H54 (cell line): ENCODE data around the gene EIF1AX.
"Not testable (repeated sequence)": the region's sequence is repeated elsewhere in the genome, so short reads cannot be mapped to it uniquely, and the experiment has no call there.

ENCODE experiments used
- DNase-seq: peaks from one replicate; pipeline ENCODE4 v3.0.0; 2011; ENCODE audit warnings: low spot score, mixed read lengths; ENCODE audit not compliant: insufficient read length
- FAIRE-seq: peaks from 3 replicates; lab custom pipeline; 2011; peaks lifted over from hg19 to GRCh38; lab: Jason Lieb, UNC
- POLR2A ChIP-seq: IDR thresholded peaks from 2 replicates; pipeline ENCODE4 v1.6.1; 2011; ENCODE audit warnings: low read depth, mild to moderate bottlenecking, low read length

The EIF1AX gene, protein sequence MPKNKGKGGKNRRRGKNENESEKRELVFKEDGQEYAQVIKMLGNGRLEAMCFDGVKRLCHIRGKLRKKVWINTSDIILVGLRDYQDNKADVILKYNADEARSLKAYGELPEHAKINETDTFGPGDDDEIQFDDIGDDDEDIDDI

DNA sequence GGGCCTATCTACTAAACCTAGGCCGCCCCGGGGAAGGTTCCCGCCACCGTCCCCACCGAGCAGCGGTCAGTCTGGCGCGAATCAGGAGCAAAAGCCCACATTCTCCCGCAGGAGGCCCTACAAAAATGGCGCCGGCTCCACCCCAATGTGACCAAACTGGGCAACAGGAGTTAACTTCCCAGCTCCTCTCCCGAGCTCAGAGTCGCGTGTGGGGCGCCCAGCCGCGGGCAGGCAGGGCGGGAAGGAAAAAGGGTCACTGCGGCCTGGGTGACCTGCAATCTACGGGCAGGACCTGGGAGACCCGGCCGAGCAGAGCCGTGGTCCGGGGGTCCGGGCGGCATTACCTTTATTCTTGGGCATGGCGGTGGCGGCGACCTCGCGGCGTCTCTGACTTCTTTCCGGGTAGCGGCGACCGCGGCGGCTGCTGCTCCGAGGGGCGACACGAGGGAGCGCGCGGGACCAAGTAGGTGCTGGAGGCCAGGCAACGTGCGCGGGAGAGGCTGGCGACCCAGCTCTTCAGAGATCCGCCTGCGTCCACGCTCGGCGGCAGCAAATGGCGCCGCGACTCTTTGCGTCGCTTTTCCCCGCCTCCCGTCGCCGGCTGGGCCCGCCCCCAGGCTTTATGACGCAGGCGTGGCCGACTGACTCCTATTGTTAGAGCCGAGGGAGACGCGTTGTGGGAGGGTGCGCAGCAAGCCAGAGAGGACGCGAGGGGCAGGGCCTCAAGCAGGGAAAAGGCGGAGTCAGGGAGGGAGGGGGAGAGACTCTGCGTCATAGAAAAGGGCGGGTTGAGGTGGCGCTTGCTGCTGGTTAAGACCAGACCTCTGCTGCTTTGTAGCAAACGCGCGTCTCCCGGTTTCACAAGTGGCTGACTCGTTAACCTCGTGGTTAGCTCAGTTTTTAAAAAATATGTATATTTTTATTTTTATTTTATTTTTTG lies at the start of gene EIF1AX:
Gene EIF1AX, minus strand, starts transcription at position 558 of the 940 bp plus-strand sequence. Its CDS starts 198 bp downstream, at position 360.
- DNase-seq = peak; percentile 41
- peak; percentile 65 for TF ChIP-seq POLR2A
- FAIRE-seq = no peak

DNA sequence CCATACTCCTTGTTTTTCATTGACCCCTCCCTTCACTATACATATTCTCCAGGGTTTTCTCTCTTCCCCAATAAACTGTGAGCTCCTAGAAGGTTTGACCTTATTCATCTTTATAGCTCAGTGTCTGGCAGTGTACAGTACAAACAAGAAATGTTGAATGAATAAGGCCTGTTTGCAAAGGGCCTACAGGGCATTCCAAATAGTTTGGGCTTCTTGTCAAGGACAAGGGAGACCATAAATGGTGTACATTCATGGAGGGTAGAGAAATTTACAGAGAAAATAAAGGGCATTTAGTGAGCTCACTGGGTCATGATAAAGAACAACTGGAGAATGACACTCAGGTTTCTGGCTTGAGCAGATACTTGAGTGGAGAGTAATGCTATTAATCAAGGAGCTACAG lies 47.5 kb upstream of the EIF1AX start:
- no peak for TF ChIP-seq POLR2A
- no peak for DNase-seq
- FAIRE-seq = no peak

DNA sequence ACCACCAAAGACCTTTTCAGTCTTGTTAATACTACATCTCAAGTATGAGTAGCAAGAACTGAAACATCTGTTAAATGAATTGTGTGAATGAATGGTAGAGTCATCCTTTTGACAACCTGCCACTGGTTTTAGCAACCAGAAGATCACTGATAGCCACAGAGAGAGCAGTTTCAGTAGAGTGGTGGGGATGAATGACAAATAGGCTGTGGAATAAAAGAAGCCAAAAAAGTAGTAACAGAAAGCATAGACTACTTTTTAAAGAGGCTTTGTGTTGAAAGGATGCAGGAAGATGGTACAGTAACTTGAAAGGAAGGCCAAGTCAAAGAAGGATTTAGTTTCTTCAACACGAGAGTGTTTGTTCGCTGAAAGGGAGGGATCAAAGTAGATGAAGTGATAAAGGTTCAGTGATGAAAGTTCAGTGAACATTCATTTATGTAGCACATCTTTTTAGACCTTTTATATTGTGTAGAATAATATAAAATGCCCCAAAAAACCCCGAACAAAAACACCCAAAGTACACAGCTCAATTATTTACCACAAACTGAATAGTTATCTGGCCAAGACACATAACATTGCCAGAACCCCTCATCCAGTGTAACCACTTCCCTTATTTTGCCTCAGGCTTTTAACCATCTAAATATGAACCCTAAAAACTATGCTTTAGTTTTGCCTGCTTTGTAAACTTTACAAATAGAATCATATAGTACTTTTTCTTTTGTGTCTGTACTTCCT lies 40.1 kb upstream of the EIF1AX start:
- DNase-seq = no peak
- no peak for TF ChIP-seq POLR2A
- no peak for FAIRE-seq

DNA sequence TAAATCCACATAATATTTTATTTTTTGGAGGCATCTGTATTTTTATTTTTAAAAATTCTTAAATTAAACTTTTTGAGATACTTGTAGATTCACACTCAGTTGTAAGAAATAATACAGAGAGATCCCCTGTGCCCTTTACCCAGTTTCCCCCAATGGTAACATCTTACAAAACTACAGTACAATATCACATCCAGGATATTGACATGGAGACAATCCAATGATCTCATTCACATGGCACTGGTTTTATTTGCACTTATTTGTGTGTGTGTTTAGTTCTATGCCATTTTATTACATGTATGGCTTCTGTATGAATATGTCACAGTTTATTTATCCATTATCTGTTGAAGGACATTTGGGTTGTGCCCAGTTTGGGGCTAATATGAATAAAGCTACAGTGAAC lies 35.5 kb upstream of the EIF1AX start:
- DNase-seq = no peak
- FAIRE-seq = no peak
- TF ChIP-seq POLR2A = no peak

DNA sequence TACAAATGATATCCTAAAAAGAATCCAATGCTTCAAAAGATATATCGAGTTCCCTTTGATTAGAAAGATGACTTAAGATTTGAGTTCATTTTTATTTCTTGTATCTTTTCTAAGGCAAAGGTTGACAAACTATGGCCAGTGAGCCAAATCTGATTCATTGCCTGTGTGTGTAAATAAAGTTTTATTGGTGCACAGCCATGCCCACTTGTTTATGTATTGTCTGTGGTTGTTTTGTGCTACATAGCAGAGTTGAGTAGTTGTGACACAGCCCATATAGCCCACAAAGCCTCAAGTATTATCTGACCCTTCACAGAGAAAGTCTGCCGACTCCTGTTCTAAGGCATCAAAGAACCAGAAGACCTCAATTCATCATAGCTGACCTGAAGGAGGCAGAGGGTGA lies 32.2 kb upstream of the EIF1AX start:
- DNase-seq = no peak
- TF ChIP-seq POLR2A = no peak
- FAIRE-seq = no peak

DNA sequence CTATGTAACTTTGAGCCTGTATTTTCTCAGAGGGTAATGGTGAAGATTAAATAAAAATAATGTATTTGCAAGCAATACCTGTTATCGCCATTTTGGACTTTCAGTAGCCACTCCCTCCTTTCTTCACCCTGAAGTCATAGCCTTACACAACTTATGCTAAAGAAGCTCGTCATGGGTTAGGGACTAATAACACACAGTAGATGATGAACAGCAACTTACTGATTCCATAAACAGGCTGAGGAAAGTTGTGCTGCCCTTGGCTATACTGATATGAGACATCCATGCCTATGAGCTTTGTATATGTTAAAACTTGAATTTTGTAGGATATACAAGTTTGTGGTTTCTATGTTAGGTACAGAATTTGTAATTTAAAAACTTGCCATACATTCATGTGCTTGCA lies 31.7 kb upstream of the EIF1AX start:
- DNase-seq (no peak), FAIRE-seq (no peak)
- TF ChIP-seq POLR2A = no peak

DNA sequence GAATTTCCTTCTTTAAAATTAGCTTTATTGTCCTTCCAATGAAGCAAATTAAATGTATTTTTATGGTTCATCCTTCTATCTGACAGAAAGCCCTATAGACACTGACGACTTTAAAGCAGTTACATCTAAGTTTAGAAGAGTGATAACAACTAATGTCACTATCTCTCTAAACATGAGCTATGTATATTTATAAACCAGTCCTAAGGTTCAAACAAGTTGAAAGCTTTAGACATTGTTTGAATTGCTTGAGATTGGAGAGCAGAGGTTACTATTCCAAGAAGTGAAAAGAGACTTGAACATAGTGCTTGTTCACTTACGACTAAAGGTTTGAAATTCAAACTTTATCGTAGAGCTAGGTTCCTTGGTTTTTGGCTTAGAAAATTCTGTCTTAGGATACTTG lies 30.2 kb upstream of the EIF1AX start:
- FAIRE-seq = no peak
- no peak for TF ChIP-seq POLR2A
- DNase-seq = no peak

DNA sequence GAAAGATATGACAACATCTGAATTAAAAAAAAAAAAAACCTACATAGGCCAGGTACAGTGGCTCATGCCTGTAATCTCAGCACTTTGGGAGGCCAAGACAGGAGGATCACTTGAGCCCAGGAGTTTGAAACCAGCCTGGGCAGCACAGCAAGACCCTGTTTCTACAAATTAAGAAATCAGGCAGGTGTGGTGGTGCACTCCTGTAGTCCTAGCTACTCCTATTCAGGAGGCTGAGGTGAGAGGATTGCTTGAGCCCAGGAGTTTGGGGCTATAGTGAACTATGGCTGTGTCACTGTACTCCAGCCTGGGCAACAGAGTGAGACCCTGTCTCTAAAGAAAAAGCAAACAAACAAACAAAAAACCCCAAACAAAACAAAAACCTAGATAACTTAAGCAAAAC lies 20.9 kb upstream of the EIF1AX start:
- not testable (repeated sequence) for FAIRE-seq

DNA sequence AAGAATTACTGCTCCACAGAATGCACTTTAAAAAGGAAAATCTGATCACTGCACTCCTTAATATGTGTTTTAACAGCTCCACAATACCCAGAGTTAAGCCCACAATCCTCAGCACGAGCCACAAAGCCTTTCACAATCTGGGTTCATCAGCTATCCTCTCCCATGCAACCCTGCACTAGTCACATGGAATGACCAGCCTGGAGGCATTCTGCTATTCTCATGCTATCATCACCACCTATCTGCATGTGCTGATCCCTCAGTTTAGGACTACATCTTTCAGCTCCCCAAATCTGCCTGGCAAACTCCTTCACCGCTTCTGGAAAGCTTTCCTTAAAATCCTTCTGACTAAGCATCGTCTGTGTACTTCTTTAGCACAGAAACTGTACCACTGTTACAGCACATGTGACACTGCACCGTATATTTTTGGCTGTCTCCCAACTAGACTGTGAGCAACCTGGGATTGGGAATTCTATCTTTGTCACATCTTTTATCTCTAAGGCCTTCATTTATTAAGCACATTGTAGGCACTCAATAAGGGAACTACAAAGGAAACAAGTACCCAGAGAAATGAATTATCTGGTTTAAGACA lies 18.3 kb upstream of the EIF1AX start:
- TF ChIP-seq POLR2A = no peak
- FAIRE-seq (no peak), DNase-seq (no peak)

More for the DNA sequence above, 20.9 kb upstream of the EIF1AX start:
- not testable (repeated sequence) for DNase-seq

DNA sequence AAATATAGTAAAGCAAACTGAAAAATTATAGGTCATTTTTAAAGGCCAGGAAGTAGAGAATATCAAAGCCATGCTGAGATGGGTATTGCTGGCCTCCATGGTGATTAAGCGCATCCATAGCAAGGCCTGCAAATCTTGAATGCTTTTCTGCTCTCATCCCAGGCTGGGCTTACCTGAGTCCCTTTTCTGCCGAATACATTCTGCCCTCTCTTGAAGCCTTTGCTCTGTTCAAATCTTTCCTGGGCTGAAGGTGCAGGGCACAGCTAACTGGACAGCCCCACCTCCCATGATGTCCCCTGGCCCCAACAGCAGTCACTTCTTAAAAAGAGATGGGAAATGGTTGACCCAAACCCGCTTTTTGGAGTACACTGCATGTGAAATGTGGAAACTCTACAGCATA lies 10.1 kb upstream of the EIF1AX start:
- FAIRE-seq (no peak), DNase-seq (no peak)
- no peak for TF ChIP-seq POLR2A

DNA sequence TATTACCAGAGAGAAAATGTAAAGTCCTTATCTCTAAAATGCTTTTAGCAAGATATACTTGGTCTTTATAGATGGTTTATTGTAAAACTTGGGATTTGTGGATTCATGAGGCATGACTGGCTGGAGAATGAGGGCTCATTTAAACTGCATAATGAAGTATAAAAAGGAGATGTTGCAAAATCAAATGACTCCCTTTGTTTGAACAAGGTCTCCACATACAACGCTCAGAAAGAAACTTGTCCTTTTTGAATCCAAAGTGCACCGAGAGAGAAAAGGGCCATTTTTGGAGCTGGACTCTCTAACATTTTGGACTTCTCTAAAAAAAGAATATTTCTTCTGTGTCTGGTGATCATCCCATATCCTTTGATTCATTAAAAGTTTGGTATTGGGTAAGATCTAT lies 7.7 kb upstream of the EIF1AX start:
- DNase-seq (no peak), FAIRE-seq (no peak)
- no peak for TF ChIP-seq POLR2A

DNA sequence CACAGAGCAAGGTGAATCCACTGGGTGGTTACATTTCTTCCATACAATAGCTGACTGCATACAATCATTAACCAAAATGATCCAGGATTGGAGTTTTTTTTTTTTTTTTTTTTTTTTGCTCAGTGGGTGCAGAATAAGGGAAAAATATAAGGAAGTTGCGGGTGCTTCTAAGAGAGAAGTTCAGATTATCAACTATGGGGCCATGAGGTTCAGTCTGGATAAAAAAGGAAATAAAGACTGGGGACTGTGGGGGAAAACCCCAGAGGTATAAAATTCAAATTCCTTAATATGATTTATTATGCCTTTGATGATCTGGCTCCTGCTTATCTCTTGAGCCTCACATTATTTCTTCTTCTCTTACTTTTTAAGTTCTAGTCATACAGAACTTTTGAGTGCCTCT lies 5.9 kb upstream of the EIF1AX start:
- DNase-seq (no peak), FAIRE-seq (no peak)
- no peak for TF ChIP-seq POLR2A

DNA sequence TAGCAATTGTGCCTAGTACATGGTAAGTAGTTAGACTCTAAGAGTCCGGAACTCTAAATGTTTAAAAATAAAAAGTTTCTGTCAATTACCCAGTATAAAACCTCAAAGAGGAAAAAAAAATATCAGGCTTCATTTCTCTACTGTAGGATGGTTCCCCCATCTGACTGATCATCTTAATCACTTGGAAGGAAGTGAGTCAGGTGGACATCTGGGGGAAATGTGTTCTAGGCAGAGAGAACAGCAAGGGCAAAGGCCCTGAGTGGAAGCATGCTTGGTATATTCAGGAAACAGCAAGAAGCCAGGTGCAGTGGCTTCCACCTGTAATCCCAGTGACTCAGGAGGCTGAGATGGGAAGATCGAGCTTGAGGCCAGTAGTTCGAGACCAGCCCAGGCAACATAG lies 2.9 kb upstream of the EIF1AX start:
- DNase-seq (no peak), FAIRE-seq (no peak)
- TF ChIP-seq POLR2A = no peak

DNA sequence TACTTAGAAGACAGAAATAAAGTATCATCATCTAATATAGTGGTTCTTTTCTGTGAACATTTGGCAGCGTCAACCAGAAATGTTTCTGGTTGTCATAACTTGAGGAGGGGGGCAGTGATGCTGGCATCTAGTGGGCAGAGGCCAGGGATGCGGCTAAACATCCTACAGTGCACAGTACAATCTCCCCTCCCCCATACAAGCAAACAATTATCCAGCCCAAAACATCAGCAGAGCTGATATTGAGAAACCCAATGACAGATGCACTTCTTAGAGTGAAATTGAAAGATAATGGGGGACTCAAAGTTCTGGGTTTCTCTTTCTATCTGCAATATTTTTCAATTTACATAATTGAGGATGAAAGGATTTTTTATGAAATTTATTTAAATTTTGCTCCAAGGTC lies 1.9 kb upstream of the EIF1AX start:
- FAIRE-seq (no peak), DNase-seq (no peak)
- no peak for TF ChIP-seq POLR2A

DNA sequence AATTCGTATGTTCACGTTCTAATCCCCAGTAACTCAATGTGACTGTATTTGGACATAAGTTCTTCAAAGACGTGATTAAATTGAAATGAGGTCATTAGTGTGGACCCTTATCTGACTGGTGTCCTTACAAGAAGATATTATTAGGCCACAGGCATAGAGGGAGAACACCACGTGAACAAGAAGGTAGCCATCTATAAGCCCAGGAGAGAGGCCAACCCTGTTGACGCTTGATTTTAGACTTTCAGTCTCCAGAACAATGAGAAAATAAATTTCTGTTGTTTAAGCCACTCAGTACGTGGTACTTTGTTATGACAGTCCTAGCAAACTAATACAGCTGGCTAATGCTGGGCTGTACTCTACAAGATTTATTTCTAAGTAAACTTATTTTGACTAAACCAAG lies 1.5 kb upstream of the EIF1AX start:
- FAIRE-seq (no peak), DNase-seq (no peak)
- no peak for TF ChIP-seq POLR2A
